NK-92 (cell line): ENCODE results near the gene CSGALNACT2.
"Not testable (repeated sequence)": the region's sequence is repeated elsewhere in the genome, so short reads cannot be mapped to it uniquely, and the experiment has no call there.

ENCODE experiments used
- DNase-seq: peaks from one replicate; lab custom pipeline; 2025; ENCODE audit not compliant: unreplicated experiment; lab: John Stamatoyannopoulos, UW

Gene CSGALNACT2

DNA sequence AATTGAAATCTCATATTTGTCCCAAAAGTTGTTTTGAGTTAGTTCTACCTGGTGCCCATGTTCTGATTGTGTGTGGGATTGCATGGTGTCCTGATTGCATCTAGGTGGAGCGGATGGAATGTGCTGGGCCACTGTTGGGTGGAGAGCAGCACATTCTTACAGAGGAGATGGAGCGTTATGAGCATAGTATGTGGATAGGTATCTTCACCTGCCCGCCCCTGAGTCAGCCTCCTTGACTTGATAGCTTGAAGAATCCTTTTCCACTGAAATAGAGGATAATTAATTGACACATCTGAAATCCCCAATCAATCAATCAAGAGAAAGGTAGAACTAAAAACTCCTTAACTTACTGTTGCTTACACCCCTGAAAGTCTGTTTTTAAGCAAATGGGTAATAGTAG is 45.5 kb downstream of the CSGALNACT2 start:
- not testable (repeated sequence) for DNase-seq

DNA sequence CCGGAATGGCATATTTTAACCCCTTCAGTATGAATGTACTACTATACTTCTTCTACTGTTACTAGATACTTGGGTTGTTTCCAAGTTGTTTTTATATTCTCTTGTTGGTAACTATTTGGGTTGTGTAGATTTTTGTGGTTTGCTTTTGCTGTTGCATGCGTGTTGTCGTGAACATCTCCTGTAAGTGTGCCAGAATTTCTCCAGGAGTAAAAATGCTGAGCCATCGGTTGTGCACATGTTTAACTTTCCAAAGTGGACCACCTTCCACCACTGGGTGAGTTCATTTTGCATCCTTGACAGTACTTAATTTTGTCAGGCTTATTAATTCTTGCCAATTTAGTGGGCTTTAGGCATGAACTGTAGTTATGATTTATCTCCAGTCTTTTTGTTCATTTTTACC is 47.9 kb downstream of the CSGALNACT2 start:
- no peak for DNase-seq

DNA sequence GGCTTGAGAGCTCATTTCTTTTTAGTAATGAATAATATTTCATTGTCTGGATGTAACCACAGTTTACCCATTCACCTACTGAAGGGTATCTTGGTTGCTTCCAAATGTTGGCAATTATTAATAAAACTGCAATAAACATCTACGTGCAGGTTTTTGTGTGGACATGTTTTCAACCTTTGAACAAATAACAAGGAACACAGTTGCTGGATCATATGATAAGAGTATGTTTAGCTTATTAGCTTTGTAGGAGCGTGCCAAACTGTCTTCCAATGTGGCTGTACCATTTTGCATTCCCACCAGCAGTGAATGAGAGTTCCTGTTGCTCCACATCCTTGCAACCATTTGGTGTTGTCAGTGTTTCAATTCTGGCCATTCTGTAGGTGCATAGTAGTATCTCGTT is 49.0 kb downstream of the CSGALNACT2 start:
- DNase-seq = no peak

DNA sequence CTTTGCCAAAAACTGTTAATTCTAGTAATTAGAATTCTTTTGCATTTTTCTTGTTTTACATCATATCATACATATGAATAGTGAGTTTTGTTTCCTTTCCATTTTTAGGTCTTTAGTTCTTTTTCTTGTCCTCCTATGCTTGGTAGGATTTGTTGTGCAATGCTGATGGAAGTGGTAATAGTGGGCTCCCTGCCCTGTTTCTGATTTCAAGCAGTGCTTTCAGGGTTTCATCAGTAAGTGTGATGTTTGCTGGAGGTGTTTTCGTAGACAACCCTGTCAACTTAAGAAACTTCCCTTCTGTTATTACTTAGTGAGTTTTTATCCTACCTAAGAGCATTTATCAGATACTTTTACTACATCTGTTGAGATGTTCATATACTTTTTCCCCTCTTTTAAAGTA is 50.5 kb downstream of the CSGALNACT2 start:
- DNase-seq = no peak

- no peak for DNase-seq
Observed at GRCh38 chr10:43190289-43190688, 52.0 kb downstream of the CSGALNACT2 start.

DNA sequence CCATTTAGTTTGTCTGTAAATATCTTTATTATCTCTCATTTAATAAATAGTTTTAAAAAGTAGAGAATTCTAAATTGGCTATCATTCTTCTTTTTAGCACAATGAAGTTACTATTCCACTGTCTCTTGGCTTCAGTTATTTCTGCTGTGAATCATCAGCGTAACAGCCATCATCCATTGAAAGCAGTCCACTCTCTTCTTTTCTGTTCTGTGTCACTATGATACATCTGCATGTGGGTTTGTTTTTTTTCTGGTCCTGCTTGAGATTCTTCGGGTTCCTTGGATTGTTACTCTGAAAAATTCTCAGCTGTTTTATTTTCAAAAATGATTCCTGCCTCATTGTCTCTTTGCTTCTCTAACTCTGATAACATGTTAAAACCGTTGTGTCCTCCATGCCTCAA is 52.5 kb downstream of the CSGALNACT2 start:
- DNase-seq = no peak

DNA sequence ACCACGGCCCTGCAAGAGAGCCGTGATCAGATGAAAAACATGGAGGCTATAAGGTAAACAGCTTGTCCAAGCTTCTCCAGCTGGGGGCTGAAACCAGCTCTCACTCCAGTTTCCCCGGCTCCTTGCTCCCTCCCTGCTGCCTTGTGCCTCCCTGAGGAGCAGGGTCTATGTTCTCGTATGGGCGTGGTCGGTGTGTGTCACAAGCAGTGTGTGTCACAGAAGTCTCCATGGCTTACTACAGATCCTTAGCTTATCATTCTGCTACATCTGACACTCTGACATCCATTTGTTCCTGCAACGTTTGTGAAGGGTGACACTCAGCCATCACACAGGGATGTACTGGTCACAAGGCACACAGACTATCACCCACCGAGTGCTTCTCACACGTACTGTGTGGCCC is 54.6 kb downstream of the CSGALNACT2 start:
- no peak for DNase-seq

GRCh38 chr10:43193496-43194080 is 55.3 kb downstream of the CSGALNACT2 start:
- no peak for DNase-seq

GRCh38 chr10:43194266-43194665 is 56.0 kb downstream of the CSGALNACT2 start:
- DNase-seq = no peak

GRCh38 chr10:43194859-43195258 is 56.6 kb downstream of the CSGALNACT2 start:
- DNase-seq = no peak

- no peak for DNase-seq
Observed at GRCh38 chr10:43195557-43195956, 57.3 kb downstream of the CSGALNACT2 start.

DNA sequence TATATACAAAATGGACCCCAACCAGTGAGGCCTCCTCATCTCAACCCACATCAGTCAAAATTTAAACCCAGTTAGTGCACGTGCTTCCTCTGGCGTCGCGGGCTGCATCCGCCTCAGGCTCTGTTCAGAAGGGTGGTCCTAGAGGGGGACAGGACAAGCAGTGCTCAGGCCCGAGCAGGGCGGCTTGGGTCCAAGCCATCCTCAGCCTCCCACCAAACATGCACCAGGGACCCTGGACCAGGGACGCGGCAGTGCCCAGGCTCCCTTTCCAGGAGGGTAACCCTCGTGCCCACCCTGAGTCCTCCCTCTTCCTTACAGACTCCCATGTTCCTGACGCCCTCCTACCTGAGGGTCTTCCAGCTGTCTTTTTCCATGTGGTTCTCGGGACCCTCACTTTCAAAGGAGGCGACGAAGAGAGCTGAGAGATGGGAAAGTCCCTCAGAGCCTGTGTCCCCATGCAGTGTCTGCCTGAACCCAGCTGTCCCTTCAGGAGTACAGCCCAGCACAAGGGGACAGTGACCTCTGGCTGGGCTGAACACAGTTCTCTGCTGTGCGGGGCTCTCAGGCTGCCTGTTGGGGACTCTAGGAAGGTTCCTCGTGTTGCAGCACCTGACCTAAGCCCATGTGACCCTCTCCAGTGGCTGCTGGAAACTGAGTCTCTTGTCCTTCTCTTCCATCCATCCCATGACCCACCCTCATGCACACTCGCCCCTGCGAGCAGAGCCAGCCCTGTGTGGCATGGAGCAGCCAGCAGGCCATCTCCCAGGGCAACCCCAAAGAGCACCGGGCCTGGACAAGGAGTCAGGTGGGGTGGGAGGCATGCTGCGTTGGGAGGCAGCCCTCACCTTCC is 58.1 kb downstream of the CSGALNACT2 start:
- DNase-seq = no peak

- no peak for DNase-seq
Observed at GRCh38 chr10:43196981-43197833, 59.0 kb downstream of the CSGALNACT2 start.

DNA sequence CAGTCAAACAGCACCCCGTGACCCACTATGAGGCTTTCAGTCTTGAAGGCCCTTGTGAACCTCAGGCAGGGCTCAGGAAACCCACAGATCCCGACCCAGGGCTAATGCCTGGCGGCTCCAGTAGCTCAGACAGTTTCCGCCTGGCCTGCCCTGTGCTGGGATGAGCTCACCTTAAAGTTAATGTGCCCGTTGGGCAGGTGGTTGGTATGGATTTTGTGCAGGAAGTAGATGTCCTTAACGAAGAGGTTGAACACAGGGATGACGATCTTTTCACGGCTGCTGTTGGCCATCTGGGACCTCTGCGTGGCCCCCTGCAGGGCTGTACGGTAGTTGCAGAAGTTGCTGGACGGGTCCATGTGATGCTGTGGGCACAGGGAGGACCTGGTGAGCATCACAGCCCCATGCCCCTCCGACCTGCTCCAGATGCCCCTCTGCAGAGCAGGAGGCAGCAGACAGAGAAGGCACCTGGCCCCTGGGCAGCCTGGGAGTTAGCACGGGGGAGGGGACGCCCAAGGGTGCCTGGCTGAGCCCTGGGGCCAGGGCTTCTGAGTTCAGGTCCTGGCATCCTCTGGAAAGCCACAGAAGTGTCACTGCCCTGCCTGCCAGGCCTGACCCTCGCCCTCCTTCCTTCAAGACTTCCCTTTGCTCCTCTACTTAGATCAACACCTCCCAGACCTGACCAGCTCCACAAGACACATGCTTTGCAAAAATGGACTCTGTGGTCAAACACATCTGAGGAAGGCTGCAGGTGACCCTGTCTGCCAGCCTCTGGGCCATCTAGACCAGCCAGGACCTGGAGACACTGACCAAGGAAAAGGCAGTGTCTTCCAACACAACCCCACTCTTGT is 59.8 kb downstream of the CSGALNACT2 start:
- no peak for DNase-seq

DNA sequence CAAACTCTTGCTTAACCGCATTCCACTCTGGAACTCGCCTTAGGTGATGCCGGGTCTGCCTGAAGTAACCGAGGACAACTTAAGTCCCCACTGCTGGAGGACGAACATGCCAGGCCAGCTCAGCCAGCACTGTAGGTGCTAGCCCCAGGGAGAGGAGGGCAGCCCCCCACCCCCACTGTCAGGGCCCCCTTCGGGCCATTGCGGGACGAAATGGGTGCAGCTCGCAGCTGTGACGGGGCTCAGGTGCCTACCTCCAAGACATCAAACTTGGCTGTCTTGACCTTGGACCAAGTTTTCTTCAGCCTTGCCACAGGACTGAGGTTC is 60.4 kb downstream of the CSGALNACT2 start:
- no peak for DNase-seq

GRCh38 chr10:43199088-43199683 is 60.9 kb downstream of the CSGALNACT2 start:
- no peak for DNase-seq

DNA sequence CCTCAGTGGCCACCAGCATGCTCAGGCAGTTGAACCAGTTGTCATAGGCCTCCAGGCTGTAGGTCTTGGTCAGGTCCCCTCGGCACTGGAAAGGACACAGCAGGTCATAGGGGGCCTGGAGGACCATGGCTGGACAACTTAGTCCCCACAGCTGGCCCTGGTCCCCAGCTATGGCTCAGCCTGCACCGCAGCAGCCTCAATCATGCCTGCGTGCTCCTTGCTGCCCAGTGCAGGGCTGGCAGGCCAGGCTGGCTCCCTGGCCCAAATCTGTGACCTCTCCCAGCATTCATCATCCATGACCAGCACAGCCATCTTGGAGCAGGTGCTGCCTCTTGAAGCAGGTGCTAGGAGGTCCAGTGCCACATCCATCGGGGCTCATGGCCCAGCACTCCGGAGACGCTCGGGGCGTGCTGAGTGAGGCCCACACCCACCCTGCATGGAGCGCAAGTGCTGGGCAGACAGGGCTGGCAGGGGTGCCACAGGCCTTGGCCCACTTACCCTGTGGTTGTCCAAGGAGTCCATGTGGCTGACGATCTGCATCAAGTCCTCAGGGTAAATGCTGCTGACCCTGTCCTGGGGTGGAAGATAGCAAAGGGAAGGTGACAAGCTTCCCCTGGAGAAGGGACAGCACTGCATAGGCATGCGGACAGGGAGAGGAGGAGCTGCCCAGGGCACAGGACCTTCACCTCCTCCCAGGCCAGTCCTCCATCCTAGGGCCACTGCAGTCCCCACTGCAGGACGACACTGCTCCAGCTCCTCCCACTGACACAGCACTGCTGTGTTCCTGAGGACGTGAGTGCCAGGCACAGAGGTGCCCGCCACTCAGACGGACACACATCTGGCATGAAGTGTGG is 61.7 kb downstream of the CSGALNACT2 start:
- DNase-seq = no peak

- no peak for DNase-seq
Observed at GRCh38 chr10:43200538-43201390, 62.5 kb downstream of the CSGALNACT2 start.
